Activated T-helper 1 cell treated with anti-CD3 and anti-CD28 coated beads, Interleukin-2, amount 50 U/mL, for 16 hours (primary cell): ENCODE data around the gene ALDH3B1.

Experiments used
- DNase-seq, 2 donors: peaks; one replicate each; pipeline ENCODE4 v3.0.0-alpha.2; 2020; ENCODE audit warnings: low read depth in 1 of 2, low spot score in 1 of 2

ALDH3B1 gene

DNA sequence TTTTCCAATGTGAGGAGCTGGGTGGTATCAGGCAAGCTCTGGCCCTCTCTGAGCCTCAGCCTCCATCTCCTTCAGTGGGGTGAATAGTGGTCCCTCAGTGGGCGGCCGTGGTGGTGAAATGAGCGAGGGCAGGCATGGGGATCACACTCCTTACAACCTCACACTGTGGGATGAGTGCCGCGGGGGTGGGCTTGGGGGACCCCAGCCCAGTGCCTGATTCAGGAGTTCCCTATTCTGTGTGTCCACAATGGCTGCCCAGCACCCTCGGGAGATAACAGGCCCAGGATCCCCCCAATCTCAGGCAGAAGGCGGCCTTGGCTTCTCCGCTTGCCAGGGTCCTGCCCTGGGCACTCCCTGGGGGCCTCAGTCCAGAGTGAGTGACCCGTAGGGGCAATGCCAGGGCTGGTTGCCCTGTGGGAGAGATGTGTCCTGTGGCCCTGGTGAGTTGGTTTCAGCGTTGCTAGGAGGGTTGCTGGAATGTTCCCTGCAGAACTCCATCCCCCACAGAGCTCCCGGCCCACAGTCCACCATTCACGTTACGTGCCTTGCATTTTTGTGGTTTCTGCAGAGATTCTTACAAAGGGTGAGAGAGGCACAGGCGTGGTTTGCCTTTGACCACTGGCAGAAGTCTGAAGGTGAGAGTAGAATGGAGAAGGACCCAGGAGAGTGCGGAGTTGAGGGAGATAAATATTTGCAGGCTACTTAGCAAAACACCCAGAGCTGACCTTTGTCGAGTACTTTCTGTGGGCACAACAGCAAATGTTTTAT is 2.9 kb downstream of the ALDH3B1 start:
- DNase-seq: no peak

DNA sequence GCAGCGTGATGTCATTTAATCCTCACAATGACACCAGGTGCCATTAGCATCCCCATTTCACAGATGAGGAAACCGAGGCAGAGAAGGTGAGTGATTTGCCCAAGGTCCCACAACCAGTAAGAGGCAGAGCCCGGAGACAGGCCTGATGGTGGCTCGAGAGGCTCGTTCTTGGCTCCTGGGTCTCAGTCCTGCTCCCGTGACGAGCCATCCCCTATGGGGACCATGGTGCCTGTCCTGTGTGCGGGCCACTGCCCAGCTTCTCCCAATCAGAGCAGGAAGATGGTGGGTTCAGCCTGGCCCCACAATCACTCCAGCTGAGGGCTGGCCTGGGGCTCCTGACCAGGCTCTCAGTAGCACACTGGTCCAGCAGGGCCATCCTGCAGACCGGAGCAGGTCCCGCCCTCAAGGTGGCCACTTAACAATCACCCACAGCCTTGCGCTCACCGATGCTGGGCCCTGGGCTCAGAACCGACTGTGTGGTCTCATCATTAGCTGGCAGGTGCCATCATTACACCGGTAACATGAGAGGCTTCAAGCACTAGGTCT is 3.6 kb downstream of the ALDH3B1 start:
- DNase-seq: no peak

- no peak for DNase-seq
Observed at GRCh38 chr11:68014157-68014946, 4.2 kb downstream of the ALDH3B1 start.

- DNase-seq: no peak
Observed at GRCh38 chr11:68014947-68015447, 4.9 kb downstream of the ALDH3B1 start.

GRCh38 chr11:68015467-68015866 is 5.3 kb downstream of the ALDH3B1 start:
- no peak for DNase-seq

DNA sequence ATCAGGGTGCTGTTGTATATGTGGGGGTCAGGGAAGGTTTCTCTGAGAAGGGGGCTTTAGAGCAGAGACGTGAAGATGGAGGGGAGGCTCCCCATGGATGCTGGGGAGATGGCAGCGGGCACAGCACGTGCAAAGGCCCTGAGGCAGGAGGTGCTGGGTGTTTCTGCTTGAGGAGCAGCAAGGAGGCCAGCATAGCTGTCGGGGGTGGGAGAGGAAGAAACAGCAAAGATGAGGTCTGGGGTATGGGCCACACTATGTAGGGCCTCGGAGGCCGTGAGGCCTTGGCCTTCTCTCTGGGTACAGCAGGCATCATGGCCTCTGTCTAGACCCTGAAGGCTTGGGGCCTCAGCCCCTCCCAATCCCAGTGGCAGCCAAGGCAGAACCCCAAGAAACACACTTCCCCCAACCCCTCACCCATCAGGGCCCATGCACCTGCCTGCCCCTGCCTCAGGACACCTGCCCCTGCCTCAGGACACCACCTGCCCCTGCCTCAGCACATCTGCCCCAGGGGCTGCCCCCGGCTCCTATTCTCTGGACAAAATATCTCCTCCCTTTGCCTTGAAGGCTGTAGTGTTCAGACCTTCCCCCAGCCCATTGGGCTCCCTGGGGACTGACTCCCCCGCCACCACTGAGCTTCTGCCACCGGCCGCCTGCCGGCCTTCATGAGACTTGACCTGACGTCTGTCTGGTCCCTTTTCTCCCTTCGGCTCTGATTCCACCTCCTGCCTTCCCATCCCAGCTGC is 6.2 kb downstream of the ALDH3B1 start:
- DNase-seq: no peak

DNA sequence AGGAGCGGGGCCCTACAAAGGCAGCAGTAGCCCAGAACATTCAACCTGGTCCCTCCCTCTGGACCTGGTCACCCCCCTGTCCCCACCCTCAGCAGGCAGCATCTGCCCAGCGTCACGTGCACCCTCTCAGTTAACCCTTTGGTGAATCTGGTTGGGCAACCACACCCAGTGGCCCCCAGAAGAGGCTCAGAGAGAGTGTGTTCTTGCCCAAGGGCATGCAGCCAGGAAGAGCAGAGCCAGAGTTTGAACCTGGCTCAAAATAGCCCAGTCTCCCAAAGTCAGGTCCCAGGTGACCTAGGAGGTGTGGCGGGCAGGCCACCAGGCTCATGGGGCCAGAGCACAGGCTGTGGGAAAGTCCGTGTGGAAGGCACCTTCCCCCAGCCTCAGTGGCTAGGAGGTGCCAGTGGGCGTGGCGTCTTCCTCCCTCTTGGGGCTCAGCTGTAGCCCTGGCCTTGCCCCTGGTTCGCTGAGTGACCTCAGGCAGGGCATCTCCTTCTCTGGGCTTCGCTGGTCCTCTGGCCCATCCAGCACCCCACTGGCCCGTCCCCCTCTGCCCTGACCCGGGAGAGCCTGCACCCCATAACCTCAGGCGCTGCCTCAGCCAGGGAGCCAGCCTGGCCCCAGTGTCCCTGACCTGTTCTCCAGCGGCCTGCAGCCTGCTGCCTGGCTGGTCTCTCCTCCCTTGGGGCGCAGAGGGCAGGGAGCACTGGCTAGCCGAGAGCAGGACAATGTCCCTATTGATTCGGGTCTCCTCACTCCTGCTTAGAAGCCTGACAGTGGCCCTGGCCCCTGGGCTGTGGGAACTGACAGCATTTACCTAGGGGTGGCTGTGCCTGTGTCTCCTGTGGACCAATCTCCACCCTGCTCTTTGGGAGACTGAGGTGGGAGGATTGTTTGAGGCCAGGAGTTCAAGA is 7.0 kb downstream of the ALDH3B1 start:
- DNase-seq: no peak

DNA sequence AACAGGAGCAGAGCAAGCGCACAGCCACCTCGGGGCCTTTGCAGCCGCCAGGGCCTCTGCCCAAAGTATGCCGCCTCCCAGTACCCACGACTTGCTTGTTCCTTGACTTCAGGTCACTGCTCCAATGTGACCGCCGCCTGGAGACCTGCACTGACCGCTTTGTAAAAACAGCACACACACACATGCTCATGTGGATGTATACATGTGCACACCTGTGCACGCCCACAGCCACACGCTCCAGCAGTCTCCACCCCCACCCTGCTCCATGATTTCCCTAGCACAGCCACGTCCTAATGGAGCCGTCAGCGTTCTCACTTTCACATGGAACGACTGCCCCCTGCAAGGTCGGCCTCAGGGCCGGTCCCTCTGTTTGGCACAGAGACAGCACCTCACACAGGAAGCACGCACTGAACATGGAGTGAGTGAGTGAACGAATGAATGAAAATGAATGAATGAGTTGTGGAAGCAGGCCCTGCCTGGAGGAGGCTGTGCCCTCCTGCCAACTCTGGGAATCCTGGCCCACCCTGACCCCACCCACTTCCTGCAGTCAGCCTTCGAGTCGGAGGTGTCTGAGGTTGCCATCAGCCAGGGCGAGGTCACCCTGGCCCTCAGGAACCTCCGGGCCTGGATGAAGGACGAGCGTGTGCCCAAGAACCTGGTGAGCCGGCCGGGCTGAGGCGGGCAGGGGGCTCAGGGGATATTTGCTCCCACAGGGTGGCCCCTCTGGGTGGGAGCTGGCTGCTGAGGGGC is 8.0 kb downstream of the ALDH3B1 start:
- DNase-seq: no peak

DNA sequence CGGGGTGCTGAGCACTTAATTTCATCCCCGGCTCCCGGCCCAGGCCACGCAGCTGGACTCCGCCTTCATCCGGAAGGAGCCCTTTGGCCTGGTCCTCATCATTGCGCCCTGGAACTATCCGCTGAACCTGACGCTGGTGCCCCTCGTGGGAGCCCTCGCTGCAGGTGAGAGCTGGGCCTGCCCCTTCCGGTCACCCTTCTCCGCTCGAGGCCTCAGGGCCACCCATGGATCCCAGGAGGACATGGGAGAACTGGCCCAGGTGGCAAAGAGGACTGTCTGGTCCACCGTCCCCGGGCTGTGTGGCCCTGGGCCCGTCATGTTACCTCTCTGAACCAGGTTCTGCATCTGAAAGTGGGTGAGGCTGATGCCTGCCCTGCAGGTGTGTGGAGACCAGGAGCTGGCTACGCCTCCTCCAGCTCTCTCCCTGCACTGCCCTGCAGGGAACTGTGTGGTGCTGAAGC is 8.6 kb downstream of the ALDH3B1 start:
- no peak for DNase-seq

- no peak for DNase-seq
Observed at GRCh38 chr11:68019486-68019885, 9.4 kb downstream of the ALDH3B1 start.

GRCh38 chr11:68020575-68020974 is 10.4 kb downstream of the ALDH3B1 start:
- DNase-seq: no peak

DNA sequence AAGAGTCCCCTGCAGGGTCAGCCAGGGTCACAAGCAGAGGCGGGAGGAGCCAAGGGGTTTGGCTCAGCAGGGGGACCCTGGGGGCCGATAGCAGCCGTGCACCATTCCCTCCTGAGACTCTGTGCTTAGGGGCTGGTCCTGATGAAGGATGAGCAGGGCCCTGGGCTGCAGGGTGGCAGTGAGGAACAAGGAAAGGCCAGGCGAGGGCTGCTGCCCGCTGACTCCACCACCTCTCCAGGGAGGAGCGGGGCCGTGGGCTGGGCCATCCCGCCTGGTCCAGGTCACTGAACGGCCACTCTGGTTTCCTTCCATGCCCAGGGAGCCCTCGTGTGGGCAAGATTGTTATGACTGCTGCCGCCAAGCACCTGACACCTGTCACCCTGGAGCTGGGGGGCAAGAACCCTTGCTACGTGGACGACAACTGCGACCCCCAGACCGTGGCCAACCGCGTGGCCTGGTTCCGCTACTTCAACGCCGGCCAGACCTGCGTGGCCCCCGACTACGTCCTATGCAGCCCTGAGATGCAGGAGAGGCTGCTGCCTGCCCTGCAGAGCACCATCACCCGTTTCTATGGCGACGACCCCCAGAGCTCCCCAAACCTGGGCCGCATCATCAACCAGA is 11.2 kb downstream of the ALDH3B1 start:
- no peak for DNase-seq

DNA sequence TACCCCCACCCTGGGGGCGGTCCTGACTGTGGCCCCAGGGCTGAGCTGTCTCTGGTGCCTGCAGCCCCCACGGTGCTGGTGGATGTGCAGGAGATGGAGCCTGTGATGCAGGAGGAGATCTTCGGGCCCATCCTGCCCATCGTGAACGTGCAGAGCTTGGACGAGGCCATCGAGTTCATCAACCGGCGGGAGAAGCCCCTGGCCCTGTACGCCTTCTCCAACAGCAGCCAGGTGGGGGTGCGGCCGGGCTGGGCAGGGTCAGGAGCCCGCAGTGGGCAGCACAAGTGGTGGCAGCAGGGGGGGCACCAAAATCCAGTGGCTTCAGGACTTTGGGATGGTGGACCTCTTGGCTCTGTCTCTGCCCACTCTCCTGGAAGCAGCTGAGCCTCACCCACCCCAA is 12.4 kb downstream of the ALDH3B1 start:
- no peak for DNase-seq

DNA sequence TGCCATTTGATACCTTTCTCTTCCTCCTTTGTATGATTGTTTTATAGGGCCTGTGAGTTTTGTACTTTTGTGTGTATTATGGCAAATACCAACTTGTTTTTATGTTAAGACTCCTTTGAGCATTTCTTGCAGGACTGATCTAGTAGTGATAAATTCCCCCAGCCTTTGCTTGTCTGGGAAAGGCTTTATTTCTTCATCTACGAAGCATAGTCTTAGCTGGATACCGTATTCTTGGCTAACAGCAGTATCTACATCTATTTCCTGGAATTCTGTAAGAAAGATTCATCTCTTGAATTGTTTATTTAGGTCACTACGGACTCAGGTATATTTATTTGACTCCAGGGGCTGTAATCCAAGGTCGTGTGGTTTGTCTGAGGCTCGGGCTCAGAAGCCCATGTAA is 14.4 kb downstream of the ALDH3B1 start:
- no peak for DNase-seq

GRCh38 chr11:68025047-68025446 is 14.9 kb downstream of the ALDH3B1 start:
- DNase-seq: no peak

DNA sequence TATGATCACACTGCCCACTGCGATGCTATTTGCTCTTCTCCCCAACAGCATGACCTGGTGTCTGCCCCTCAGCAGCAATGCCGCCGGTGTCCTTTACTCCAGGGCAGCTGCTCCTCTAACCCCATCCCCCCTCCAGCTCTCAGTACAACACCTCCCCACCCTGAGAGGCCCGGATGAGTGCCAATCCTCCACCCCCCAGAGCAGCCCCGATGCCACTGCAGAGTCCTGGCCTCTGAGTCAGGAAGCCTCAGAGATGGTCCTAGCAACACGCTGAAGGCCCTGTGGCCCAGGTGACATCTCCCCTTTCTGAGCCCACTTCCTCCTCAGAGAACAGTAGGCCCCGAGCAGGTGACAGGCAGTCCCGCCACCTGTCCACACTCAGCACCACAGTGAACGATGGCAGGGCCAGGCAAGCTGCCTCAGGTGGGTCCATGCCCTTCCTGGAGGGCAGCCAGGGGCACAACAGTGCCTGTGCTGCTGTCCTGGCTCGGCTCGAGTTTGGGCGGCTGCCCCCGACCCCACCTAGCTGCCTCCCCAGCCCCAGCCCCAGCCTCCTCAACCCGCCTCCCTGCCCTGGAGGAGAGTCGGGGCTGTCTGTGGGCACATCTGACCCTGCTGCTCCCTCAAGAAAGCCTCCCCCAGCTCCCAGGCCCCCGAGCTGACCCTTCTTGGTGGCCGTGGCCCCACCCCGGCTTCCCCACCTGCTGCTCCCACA is 16.4 kb downstream of the ALDH3B1 start:
- no peak for DNase-seq

- DNase-seq: no peak
Observed at GRCh38 chr11:68027667-68028066, 17.5 kb downstream of the ALDH3B1 start.

DNA sequence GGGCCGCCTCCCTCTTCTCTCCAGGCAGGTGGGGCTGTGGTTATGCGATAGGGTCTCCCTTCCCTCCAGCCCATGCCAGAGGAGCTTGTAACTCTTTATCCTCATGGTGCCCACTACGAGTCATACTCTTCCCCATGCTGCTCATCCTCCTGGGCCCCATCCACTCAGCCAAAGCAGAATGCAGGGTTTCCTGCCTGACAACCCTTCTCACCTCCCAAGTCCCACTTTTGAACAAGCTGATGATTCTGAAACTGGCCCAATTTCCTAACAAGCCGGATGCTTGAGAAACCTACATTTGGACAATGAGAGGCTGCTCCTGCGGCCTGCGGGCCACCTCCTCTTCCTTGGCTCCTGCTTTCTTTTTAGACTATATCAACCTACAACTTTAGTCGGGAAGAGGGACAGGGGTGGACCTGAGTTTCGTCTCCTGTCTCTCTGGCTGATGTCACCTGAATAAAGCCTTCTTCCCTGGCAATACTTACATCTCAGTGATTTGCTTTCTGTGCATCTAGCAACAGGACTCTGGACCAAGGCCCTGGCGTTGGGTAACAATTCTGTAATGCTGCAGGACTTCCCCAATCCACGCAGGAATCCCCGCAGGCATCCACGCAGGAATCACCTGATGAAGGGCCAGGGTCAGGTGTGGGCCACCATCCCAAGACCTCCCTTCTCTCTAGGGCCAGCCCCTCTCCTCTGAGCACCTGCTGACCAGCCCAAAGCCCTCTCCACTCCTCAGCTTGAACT is 18.8 kb downstream of the ALDH3B1 start:
- no peak for DNase-seq
